Keratinocyte (primary cell): ENCODE results near the gene GRM7.

ENCODE experiments used
- CTCF ChIP-seq, 3 experiments: IDR thresholded peaks in 1 of 3; conservative IDR thresholded peaks in 1 of 3; optimal IDR thresholded peaks in 1 of 3; 2 replicates in 2 of 3; 3 replicates in 1 of 3; pipeline versions ENCODE3 to v1.5.1; 2011; ENCODE audit warnings: low read length in 3 of 3, mild to moderate bottlenecking in 3 of 3, moderate library complexity in 2 of 3, control low read depth in 1 of 3, inconsistent platforms in 1 of 3; ENCODE audit not compliant: insufficient read depth in 2 of 3; ENCODE audit errors: extremely low read depth in 1 of 3
- EZH2 ChIP-seq: IDR thresholded peaks from one replicate; pipeline ENCODE4 v1.6.1; 2012; ENCODE audit warnings: inconsistent platforms, mild to moderate bottlenecking, low read length, moderate library complexity

- TF ChIP-seq CTCF (optimal IDR thresholded peaks at IDR 0.05 in 1 of 3, IDR thresholded peaks at IDR 0.05 in 1 of 3, conservative IDR thresholded peaks at IDR 0.05 in 1 of 3; ENCODE audit: extremely low read depth in 1 of 3, insufficient read depth in 2 of 3, low read length in 3 of 3), result no peak
- TF ChIP-seq EZH2, result no peak
Measured at GRCh38 chr3:7193269-7193668, 332.4 kb downstream of the GRM7 start.
